Measurements from ENCODE around the gene ACBD6.

- TF ChIP-seq CTCF (IDR thresholded peaks at IDR 0.05; ENCODE audit: poor library complexity) (no peak), EZH2 (IDR thresholded peaks at IDR 0.05; ENCODE audit: borderline replicate concordance) (no peak), EZH2phosphoT487 (IDR thresholded peaks at IDR 0.05; ENCODE audit: low read depth, severe bottlenecking, unreplicated experiment) (no peak)
Measured at GRCh38 chr1:180261030-180261429, 241.3 kb downstream of the ACBD6 start.

Measured in hepatocyte (in vitro differentiated cells).